Measurements from ENCODE around the gene NOLC1. TPM values are rescaled to one million over a fixed set of nuclear protein-coding genes. Genes with fewer than 3 reads are reported as not detected.
A peak's percentile ranks its signal among the peaks of the same experiment; 100 is the strongest.

The NOLC1 gene
- total RNA-seq, 4 donors from 2014 or later, result 52.7 to 80.8 (median 65.1) TPM

GRCh38 chr10:102132563-102133372, 19.4 kb upstream of the NOLC1 start, which contains the start of gene PPRC1:
TSS of gene PPRC1 (plus strand) at chr10:102133040. CDS start at chr10:102133069, 29 bp downstream.
- H3K27me3 ChIP-seq, result no peaks in the 10 kb centered on the region
- H3K4me1 ChIP-seq, result peaks cover 8 to 24% of the 10 kb centered on the region in 2 donors
- DNase-seq, result peak; percentile 99
- no peaks in the 10 kb centered on the region for H3K9me3 ChIP-seq
- peak; percentile 75 to 94 (median 90) for TF ChIP-seq CTCF (IDR thresholded peaks at IDR 0.05)
- peak in 1 of 2 donors; percentile 67 for TF ChIP-seq POLR2A (IDR thresholded peaks at IDR 0.05)
- WGBS, 2 donors, result 0% methylated on average over 25 to 29 of the region's 64 CpGs
- H3K4me3 ChIP-seq (replicated peaks in 1 of 3), result peak within 1 kb of the TSS; percentile 45 to 74 (median 67)
- H3K36me3 ChIP-seq, result no peaks in the 10 kb centered on the region
- peak within 1 kb of the TSS; percentile 5 to 88 (median 84) for H3K27ac ChIP-seq
- intact Hi-C loops (cut with DNase I), result no loop called here

- Histone ChIP-seq H3K27me3 (no peaks in the 10 kb centered on the region), H3K27ac (peak overlapping the region; percentile 5 to 88 (median 84)), H3K9me3 (no peaks in the 10 kb centered on the region), H3K36me3 (peaks cover 6% of the 10 kb centered on the region in 2 donors), H3K4me1 (peaks cover 8 to 24% of the 10 kb centered on the region in 2 donors), H3K4me3 (replicated peaks in 1 of 3) (peak overlapping the region; percentile 45 to 74 (median 67))
- intact Hi-C loops (cut with DNase I), result no loop called here
- DNase-seq, result peak; percentile 62 to 80
- WGBS, 2 donors, result 0 to 1% methylated on average over 28 to 34 of the region's 48 CpGs
- TF ChIP-seq CTCF (IDR thresholded peaks at IDR 0.05) (no peak), POLR2A (IDR thresholded peaks at IDR 0.05) (no peak)
Measured at GRCh38 chr10:102133373-102134195, 18.6 kb upstream of the NOLC1 start.

GRCh38 chr10:102134416-102134815, 17.8 kb upstream of the NOLC1 start:
- H3K36me3 ChIP-seq, result peaks cover 14% of the 10 kb centered on the region in 2 donors
- no peaks in the 10 kb centered on the region for H3K27me3 ChIP-seq
- DNase-seq, result no peak
- no peak overlapping the region for H3K27ac ChIP-seq
- no peak overlapping the region for H3K4me3 ChIP-seq (replicated peaks in 1 of 3)
- H3K9me3 ChIP-seq, result no peaks in the 10 kb centered on the region
- peaks cover 8 to 24% of the 10 kb centered on the region in 2 donors for H3K4me1 ChIP-seq
- no peak for TF ChIP-seq POLR2A (IDR thresholded peaks at IDR 0.05)
- TF ChIP-seq CTCF (IDR thresholded peaks at IDR 0.05), result no peak
- WGBS, 2 donors, result 57 to 92% methylated on average over 2 of the region's 2 CpGs
- intact Hi-C loops (cut with DNase I), result no loop called here

- no peak for DNase-seq
- no peak for TF ChIP-seq CTCF (IDR thresholded peaks at IDR 0.05)
- no peak for TF ChIP-seq POLR2A (IDR thresholded peaks at IDR 0.05)
- Histone ChIP-seq H3K4me3 (replicated peaks in 1 of 3) (no peak overlapping the region), H3K4me1 (peaks cover 8 to 24% of the 10 kb centered on the region in 2 donors), H3K9me3 (no peaks in the 10 kb centered on the region), H3K27ac (no peak overlapping the region), H3K27me3 (no peaks in the 10 kb centered on the region), H3K36me3 (peaks cover 30 to 31% of the 10 kb centered on the region in 2 donors)
- WGBS, 2 donors, result 81 to 86% methylated on average over 7 of the region's 7 CpGs
- intact Hi-C loops (cut with DNase I), result no loop called here
Measured at GRCh38 chr10:102135956-102136526, 16.1 kb upstream of the NOLC1 start.

Data from thyroid gland (tissue), 4 donors.